Measurements from ENCODE around the gene CXXC4.
A peak's percentile ranks its signal among the peaks of the same experiment; 100 is the strongest.

CXXC4 gene

DNA sequence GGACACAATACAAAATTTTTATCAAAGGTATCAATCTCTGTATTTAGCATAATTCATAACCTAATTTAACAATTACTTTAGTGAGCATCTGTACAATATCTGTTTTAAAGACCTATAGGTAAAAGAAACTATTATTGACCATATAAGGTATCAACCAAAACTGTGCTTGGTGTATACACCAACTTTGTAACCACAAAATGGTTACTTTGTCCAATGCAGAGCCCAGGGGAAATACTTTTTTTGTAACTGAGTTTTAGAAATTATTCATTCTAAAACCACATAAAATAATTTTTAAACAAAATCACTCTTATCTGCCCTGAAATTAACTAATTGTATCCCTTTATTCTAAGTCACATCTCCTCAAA is 5.0 kb downstream of the CXXC4 start:
- no peak for DNase-seq (ENCODE audit: low spot score)

DNA sequence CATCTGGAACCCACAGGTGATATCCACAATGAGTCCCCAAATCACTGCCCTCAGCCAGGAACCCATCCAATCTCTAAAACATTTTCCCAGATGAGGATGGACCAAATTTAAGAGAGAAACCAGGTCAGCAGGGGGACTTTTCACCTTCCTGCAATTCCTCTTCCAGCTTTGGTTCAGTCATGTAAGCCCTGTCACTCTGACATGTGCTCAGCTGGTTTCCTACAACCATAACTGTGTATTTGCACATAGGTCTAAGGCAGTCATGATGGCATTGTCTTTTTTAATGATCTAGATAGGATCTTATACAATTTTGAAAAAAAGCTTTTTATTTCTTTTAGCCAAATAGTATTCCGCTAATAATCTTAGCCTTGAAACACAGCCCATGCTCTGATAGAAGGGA is 6.5 kb downstream of the CXXC4 start:
- no peak for DNase-seq (ENCODE audit: low spot score)

DNA sequence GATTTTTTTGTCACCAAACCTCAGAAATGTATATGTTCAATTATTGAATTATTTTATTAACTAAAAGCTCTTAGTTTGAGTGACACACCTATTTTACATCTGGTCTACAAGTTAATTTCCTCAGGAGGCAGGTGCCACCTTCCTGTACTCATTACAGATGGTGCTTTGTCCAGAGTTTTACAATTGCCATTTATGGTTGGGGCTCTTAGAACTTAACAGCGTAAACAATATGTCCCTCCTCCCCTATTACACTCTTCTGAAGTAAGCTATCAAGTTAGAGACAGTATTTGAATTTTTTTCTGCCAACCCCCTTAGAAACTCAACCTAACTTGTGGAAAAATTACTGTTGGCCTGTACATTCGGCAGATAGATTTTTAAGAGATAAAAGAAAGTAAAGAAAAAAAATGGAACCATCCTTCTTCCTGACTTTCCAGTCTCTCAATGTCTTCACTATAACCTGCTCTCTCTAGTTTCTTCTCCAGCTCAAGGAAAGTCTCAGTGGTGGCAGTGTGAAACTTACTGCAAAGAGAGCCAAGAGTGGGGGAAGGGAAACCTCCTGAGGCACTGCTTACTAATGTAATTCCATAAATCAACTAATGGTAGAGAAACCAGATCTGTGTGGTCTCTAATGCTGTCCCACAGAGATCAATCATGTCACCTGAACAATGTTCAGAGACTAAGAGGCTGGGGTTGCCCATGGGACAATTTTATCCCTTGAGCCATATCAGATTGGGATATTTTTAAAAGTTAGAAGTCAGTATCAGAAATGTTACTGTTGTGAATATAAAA is 7.8 kb downstream of the CXXC4 start:
- no peak for DNase-seq (ENCODE audit: low spot score)

DNA sequence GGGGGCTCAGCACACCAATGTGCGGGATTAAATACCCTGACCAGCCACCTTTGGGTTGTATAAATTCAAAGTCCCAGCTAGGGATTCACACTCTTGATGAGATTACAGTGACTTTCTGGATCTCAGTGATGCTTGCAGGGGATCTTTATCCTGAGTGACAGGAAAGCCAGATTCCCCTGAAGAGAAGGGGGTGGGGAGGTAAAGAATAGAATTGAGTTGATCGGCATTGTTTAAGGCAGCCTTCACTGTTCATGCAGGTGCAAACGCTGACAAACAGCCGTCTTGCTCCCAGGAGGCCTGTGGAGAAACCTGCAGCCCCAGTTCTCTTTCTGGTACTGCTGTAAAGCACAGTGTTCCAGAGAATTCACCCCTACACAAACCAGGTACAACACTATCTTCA is 19.0 kb downstream of the CXXC4 start:
- DNase-seq (ENCODE audit: low spot score), result no peak

DNA sequence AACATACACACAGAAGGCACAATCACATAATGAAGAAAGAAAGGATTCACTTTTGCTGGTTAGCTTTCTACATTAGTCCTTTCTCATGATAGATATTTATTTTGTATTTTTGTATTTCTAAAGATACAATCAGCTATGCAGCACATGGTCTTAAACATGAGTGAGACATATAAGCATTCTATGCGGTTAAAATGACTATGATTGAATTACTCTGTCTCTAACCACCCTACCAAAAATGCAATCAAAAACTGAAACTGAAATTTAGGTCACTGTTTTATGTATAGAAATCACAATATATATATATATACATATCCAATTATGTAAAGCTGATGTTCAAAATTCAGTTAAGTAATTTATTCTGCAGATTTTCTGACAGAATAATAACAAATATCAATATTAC is 21.9 kb downstream of the CXXC4 start:
- DNase-seq (ENCODE audit: low spot score), result no peak

DNA sequence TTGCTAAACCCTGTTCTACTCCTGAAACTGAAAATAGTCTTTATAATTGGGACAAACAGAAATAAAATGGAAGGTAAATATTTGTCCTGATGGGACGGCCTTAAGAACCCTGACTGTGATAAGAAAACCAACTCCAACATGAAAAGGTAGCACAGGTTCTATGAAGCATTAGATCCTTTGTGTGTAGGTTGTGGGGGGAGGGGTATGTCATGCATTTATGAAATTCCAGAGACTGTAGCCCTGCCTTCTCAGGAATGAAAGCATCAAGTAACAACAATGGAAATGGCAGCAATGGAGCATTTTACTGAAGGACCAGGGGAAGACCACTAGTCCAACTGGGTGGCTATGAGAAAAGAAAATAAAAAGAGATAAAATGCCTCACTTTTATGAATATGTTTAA is 23.9 kb downstream of the CXXC4 start:
- no peak for DNase-seq (ENCODE audit: low spot score)

DNA sequence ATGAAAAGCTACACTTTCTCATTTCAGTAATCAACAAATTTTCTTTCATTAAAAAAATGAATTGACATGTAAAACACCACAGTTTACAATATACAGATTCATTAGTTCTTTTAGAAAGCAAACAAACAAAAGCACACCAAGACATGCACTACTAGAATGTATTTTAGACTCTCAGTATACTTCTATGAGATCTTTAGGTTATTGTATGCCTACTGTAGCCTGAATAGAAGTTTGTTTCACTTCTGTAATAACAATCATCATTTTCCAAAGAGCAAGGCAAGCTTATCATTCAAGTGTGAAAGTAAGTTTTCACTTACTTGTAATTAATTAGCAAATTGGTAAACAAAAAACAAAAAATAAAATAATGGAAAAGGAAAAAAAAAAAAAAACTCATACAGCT is 24.9 kb downstream of the CXXC4 start:
- no peak for DNase-seq (ENCODE audit: low spot score)

DNA sequence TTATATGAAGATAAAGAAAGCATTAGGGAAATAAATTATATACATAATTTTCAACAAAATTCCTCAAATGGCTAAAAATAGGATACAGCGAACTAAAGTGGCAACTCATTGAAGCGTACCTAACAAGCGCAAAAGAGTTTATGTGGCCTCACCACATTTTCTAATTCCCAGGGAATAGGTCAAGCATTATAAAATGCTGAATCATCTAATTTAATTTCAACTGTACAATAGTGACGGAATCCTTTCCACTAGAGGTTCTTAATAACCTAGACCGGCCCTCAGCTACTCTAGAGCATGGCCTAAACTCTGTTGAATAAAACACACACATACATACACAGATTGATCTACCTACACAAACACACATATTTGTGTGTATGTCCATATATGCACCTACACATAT is 29.1 kb downstream of the CXXC4 start:
- no peak for DNase-seq (ENCODE audit: low spot score)

DNA sequence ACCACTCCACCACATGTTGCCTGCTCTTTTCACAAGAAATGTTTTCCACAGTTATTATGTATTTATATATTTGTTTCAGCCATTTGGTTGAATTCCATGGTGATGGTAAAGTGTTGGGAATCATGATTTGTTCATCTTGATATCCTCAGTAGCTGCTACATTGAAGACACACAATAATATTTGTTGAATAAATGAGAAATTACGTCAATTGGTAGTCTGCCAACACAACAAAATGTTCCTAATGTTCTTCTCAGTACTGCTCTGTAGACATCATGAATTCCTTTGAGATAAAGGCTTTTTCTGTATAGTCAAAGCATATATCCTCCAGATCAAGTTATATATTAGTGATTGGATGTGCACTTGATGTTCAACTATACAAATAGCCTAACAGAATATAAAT is 29.5 kb downstream of the CXXC4 start:
- no peak for DNase-seq (ENCODE audit: low spot score)

DNA sequence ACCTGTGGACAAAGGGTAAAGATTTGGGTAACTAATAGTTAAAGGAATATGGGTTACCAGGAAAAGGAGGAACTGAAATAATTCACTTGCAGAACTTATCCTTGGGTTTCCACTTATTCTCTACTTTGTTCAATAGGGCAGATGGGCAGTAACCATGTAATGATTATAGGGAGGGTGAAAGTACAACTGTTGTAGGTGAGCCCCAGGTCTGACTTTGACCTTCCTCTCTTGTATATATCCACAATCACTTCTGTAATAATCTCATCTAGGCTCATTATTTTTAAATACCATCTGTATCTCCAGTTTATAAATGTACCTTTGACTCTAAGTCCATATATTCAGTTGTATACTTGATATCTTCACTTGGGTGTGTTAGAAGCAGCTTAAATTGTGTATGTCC is 32.1 kb downstream of the CXXC4 start:
- no peak for DNase-seq (ENCODE audit: low spot score)

DNA sequence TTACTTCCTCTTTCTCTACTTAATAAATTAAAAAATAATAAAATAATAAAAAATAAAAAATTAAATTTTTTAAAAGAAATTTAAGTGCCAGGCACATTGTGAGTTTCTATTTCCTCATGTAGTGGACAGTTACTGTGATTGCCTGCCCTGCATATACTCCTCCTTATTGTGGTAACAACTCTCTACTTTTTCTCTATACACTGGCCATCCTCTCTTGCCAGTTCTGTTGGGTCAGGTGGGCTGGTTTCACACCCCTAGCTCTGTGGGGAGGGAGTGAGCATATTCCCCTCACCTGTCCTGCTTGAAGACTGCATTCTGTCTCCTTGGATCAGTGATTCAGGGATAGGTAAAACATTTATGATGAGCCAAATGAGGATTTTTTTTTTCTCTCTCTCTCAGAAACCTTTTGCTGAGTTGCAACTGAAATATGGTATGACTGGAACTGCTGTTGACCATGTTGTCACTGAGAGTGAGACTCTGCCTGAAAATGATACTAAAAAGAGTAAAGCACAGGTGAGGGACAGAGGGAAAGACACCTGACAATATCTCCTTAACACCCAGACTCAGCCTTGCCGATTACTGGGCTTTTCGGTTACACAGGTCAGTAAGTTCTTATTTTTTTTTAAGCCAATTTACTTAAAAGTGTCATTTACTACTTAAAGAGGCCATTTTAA is 37.2 kb downstream of the CXXC4 start:
- no peak for DNase-seq (ENCODE audit: low spot score)

DNA sequence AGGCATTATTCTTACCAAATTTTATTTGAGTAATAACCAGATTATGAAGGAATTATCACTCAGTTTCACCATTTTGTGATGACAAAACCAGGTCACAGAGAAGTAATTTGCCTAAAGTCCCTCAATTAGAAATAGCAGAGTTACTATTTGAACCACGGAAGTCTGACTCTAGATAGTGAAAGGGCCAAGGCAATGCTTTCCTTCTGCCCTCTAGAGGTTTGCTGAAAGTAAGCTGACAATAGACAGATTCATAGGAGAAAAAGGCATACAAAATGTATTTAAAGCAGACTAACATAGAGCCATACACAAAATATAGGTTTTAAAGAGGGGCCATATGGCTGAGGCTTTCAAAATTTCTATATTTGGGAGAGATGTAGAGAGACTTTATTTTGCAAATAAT is 43.1 kb downstream of the CXXC4 start:
- DNase-seq (ENCODE audit: low spot score), result no peak

DNA sequence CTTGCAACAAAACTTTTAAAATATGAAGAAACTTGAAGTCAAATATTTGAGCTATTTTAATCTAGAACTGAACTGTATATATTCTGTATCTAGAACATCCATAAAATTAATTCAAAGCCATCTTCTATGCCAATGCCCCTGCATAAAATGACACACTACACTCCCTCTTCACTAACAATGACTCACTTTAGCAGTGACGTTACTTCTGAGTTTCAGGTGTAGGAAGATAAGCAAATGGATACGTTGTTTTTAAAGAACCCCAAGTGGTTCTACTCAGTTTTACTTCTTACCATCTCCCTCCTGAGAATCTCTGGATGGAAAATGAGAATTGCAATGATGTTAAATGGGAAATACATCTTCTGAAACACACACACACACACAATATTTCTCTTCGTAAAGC is 45.2 kb downstream of the CXXC4 start:
- DNase-seq (ENCODE audit: low spot score), result no peak

DNA sequence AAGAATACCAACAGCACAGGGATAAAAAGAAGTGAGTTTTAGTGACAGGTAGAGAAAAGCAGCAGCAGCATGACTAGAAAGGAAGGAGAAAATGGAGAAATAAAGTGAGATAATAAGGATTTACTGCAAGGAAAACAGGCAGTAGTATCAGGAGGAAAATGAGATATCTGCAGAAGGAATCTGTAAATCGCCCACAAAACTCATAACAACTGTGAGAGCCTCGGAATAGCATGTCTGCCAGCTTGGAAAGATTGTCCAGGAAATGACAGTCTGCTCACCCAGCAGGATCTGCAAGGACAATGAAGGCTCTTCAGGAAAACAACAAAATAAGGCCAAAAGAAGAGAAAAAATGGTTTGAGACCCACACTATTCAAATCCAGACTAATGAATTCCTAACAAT is 47.4 kb downstream of the CXXC4 start:
- peak; percentile 31 for DNase-seq (ENCODE audit: low spot score)

DNA sequence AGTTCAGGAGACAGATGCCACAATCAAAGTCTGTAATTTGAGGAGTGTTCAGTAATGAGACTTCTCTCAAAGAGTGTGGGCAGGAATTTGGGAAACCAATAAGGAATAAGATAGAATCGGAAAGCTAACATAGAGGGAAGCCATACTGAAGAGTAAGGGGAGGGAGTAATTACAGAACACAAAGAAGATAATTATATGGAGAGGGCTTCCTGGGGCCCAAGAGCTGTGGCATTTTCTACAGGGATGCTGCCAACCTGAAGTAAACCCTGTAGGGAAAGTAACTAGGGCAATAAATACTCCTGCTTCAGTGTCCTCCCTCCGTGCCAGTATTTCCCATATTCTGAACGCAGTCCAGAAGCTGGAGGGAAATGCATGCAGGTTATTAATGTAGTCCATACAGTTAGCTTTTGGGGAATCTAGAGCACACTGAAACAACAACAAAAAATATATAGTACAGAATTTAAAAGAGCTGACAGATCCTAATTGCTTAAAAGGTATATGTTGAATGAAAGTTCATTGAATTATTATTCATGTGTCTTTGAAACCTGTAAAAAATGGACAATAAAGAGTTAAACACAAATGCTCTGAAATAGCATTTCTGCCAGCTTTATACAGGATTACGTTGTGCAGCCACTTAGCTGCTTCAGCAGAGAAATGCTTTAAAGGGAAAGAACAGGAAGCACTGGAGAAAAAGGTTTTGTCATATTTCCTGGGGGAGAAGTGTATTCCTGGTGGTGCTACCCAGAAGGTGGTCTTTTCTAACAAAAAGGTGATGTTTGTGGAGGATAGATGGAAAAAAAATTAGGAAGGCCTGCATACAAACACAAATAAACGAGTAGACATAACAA is 48.0 kb downstream of the CXXC4 start:
- DNase-seq (ENCODE audit: low spot score), result peak; percentile 1

DNA sequence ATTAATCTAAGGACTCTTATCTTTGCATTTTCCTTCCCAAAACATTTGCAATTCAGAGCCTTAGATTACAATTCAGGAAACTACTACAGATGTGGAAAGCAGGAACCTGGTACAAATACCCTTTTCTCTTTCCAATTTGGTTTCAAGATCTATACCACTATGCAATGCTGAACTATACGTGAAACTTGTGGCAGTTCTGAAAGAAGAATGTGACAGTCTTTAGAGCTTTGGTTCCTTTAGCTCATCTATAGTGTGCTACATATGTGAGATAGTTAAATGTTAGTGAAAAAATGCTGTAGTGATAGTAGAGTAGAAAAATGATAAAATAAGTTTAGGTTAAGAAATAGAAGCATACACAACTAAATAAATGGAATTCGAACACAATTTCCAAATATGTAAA is 50.0 kb downstream of the CXXC4 start:
- DNase-seq (ENCODE audit: low spot score), result no peak

DNA sequence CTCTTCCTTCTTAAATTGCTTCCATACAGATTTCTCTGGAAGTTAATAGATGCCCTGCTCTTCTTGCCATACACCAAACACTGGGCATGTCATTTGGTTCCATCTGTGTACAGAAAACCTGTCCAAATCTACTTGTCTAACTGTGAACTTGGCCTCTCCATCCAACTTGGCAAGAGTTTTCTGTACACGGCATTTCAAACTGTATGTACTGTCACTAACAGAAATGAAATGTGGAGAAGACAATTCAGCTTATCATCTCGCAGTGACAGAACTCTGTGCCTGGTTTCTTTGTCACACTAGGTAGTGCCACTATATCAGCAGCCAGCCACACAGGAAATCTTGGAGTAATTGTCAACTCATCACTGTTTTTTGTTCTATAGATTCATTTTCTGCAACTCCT is 58.2 kb downstream of the CXXC4 start:
- no peak for DNase-seq (ENCODE audit: low spot score)

DNA sequence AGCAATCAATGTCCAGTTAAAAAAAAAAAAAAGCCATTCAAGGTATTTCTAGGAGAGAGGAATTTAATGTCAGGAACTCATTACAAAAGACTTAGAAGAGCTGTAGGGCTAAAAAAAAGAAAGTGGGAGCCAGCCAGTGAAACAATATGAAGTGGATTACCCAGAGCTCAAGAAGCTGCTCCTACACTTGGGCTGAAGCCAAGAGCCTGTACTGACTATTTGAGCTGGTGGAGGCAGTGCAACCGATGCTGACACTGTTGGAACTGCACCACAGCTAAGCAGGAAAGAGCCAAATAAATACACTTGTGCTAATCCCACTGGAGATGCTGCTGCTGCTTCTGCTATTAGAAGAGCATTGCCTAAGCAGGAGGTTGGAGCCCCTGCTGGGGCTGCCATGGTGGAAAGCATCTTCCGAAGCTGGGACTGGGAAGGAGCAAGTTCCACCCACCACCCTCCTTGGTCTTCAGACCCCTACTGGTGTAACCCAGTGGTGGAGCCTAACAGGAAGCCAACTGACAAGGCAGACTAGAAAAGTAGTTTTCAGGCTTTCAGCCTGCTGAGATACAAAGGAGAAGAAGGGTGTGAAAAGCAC is 65.4 kb downstream of the CXXC4 start:
- no peak for DNase-seq (ENCODE audit: low spot score)

DNA sequence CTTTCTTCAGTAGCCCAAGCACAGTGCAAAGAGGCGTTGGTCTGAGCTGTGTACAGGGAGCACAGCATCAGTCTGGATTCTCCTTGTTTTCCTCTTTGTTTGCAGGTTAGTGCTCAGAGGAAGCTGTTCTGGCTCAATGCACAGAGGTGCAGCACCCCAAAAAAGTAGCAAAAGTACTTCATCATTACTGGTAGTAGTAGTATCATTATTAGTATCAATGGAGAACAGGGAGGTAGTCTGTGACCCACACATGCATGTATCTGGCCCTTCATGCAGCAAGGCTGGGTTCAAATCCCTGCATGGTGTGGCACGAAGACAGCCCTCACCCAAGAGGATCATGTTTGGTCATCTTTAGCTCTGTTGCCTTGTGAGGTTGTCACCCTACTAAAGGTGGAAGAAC is 68.7 kb downstream of the CXXC4 start:
- DNase-seq (ENCODE audit: low spot score), result no peak

DNA sequence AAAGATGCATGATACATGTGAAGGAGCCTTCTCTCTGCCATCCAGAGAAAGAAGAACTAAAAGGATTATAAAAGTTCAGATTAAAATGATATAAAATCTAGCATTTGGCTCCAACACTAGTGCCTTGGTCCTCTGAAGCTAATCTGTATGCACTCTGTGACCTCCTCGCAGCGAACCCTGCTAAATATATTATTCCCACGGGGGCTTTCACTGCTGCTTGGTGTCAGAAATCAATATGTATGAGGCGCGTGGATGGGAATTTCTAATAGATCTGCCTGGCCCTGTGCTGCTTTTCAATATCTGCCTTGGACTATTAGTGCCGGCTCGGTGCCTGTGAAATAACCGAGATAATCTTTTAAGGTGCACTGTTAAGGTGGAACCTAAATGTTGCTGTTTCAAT is 69.7 kb downstream of the CXXC4 start:
- DNase-seq (ENCODE audit: low spot score), result no peak

DNA sequence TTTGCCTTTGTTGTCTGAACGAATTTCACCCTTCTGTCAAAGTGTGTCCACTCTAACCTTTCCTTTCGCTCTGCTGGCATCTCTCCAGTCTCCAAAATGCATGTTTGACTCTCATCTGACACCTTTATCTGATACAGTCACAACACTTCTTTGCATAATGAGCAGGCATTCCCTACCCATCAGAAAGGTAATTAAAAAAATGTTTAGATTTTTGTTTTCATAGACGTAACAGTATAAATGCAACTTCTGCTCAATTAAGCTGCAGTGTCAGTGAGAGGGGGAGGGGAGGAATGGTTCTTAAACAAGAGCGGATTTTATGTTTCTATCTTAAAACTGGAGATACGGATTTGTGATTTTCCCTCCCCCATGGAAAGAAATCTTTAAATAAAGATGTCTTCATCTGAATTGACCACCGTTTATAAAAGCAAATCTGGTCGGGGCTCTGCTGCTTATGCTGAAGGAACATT is 70.2 kb downstream of the CXXC4 start:
- no peak for DNase-seq (ENCODE audit: low spot score)

DNA sequence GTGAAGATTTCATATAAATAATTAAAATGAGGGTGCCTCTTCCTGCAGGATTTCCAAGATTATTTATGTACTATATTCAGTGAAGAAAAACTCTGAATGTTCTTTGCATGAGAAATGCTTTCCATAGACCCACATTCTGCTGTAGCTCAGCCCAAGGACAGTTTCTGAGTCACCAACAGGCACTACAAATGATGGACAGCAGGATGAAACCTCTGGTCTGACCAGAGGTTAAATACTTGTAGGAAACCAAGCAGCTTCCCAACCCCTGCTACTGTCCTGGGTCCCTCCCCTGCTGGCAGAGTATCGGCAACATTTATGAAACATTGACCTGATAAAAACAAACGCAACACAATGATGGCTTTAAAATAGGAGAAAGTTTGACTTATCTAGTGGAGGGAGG is 73.1 kb downstream of the CXXC4 start:
- DNase-seq (ENCODE audit: low spot score), result no peak

DNA sequence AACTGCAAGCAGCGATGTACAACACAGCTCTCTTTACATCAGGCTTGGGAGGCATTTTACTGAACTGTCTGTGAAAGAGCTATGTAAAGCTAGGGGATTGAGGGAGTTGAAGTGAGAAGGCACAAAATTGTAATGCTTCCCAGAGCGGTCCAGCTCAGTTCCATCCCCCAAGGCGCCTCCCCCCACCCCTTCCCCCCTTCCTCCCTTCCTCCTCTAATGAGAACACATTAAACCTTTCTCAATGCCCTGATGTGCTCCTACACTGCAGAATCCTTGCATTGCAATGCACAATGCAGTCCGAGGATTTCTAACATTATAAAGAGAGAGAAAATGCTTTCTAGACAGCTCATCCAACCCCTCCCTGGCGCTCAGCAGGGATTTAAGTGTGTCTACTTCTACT is 73.9 kb downstream of the CXXC4 start:
- no peak for DNase-seq (ENCODE audit: low spot score)
